ENCODE data around the gene LRP2BP.
"Not testable (repeated sequence)": the region's sequence is repeated elsewhere in the genome, so short reads cannot be mapped to it uniquely, and the experiment has no call there.

LRP2BP gene

GRCh38 chr4:185324361-185324760 lies 71.4 kb downstream of the LRP2BP start:
- not testable (repeated sequence) for DNase-seq

DNA sequence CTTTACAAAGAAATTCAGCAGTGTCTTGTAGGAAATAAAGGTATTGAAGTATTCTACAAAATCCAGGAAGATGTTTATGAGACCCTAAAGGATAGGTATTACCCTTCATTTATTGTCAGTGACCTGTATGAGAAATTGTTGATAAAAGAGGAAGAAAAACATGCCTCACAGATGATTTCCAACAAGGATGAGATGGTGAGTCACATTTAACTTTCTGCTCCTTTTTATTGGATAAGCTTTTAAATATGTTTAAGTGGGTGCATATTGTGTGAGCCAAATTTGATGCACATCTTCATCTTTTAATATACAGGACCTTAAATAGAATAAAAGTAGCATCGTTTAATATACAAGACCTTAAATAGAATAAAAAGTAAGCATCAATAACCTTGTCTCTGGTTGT lies 72.1 kb downstream of the LRP2BP start:
- DNase-seq, result no peak

DNA sequence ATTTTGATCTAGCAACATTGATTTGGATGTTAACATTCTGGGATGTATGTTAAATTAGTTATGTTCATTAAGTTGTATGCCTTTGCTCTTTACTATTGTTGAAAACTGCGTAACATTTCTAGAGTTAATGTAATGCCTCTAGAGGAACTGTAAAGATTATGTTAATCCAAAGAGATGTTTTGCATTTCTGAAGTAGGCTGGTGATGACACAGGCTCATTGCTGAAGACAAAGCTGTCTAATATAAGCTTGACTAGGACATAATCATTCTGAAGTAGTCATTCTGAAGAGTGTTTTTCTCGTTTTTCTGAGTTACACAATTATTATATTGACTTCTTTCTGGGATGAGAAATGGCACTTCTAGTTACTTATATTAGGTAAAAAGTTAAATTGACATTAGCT lies 72.9 kb downstream of the LRP2BP start:
- no peak for DNase-seq

- DNase-seq, result no peak
These were observed 77.0 kb downstream of the LRP2BP start for GRCh38 chr4:185318679-185319078.

GRCh38 chr4:185317880-185318279 lies 77.8 kb downstream of the LRP2BP start:
- DNase-seq, result no peak

DNA sequence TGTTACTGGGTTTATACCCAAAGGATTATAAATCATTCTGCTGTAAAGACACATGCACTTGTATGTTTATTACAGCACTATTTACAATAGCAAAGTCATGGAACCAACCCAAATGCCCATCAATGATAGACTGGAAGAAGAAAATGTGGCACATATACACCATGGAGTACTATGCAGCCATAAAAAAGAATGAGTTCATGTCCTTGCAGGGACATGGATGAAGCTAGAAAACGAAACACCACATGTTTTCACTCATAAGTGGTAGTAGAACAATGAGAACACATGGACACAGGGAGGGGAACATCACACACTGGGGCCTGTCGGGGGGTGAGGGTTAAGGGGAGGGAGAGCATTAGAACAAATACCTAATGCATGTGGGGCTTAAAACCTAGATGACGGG lies 78.3 kb downstream of the LRP2BP start:
- not testable (repeated sequence) for DNase-seq
